Endodermal cell (in vitro differentiated cells): ENCODE measurements around the gene RXFP1. TPM values are rescaled to one million over a fixed set of nuclear protein-coding genes. Genes with fewer than 3 reads are reported as not detected.

Source experiments
- DNase-seq: peaks from one replicate; pipeline ENCODE4 v3.0.0-alpha.2; 2017
- H3K27ac ChIP-seq: 2 replicates; pipeline ENCODE4 v1.5.1; 2013; ENCODE audit warnings: mild to moderate bottlenecking, low read depth, low read length, moderate library complexity
- H3K27me3 ChIP-seq: 2 replicates; pipeline ENCODE4 v1.6.1; 2013; ENCODE audit warnings: mild to moderate bottlenecking, low read length, moderate library complexity; ENCODE audit not compliant: insufficient read depth, control insufficient read depth, poor library complexity, severe bottlenecking
- H3K36me3 ChIP-seq: 2 replicates; pipeline ENCODE4 v1.7.0; 2013; ENCODE audit warnings: mild to moderate bottlenecking, low read length, moderate library complexity; ENCODE audit not compliant: control insufficient read depth, insufficient read depth
- H3K4me1 ChIP-seq: one replicate; pipeline ENCODE4 v1.7.0; 2013; ENCODE audit warnings: low read length; ENCODE audit not compliant: control insufficient read depth, insufficient read depth
- H3K4me3 ChIP-seq: 2 replicates; pipeline ENCODE4 v1.5.1; 2013; ENCODE audit warnings: mild to moderate bottlenecking, low read length, moderate library complexity
- H3K9ac ChIP-seq: 2 replicates; pipeline ENCODE4 v1.6.1; 2013; ENCODE audit warnings: mild to moderate bottlenecking, low read length, moderate library complexity; ENCODE audit not compliant: poor library complexity, severe bottlenecking; ENCODE audit errors: extremely low read depth
- H3K9me3 ChIP-seq: 2 replicates; pipeline ENCODE4 v1.6.1; 2013; ENCODE audit warnings: mild to moderate bottlenecking, low read length, moderate library complexity; ENCODE audit not compliant: control insufficient read depth
- H3K27ac Mint-ChIP-seq: 2 replicates; pipeline ENCODE4 v1.8.0; 2020; ENCODE audit warnings: mixed read lengths
- H3K27me3 Mint-ChIP-seq: 2 replicates; pipeline ENCODE4 v1.8.0; 2021; ENCODE audit warnings: mild to moderate bottlenecking, mixed read lengths; ENCODE audit not compliant: insufficient read depth
- H3K36me3 Mint-ChIP-seq: 2 replicates; pipeline ENCODE4 v1.8.0; 2020; ENCODE audit warnings: low read depth, mixed read lengths
- H3K4me1 Mint-ChIP-seq: 2 replicates; pipeline ENCODE4 v1.8.0; 2020; ENCODE audit warnings: mixed read lengths
- H3K4me3 Mint-ChIP-seq: 2 replicates; pipeline ENCODE4 v1.8.0; 2020; ENCODE audit warnings: mild to moderate bottlenecking, moderate library complexity, mixed read lengths
- H3K9me3 Mint-ChIP-seq: 2 replicates; pipeline ENCODE4 v1.8.0; 2020; ENCODE audit warnings: mild to moderate bottlenecking, mixed read lengths
- CTCF ChIP-seq: fragments of 200-600 bp; sonication (generic); conservative IDR thresholded peaks from 2 replicates; pipeline ENCODE4 v1.5.0; 2021; ENCODE audit warnings: antibody characterized with exemption, mild to moderate bottlenecking
- WGBS, 2 experiments: methylation state at CpG; one replicate each; pipeline versions ENCODE4 v1.1.5 to v1.1.7; 2013; ENCODE audit warnings: missing lambda C conversion rate in 2 of 2, mixed read lengths in 1 of 2; ENCODE audit not compliant: insufficient coverage in 1 of 2, insufficient read length in 1 of 2; 5-methylcytosine and 5-hydroxymethylcytosine counted together
- total RNA-seq, 2 donors: library from RNA; stranded (reverse); fragmentation: NEBNext Ultra II Directional in 1 of 2; extraction: Animal tissue kit (Norgen Biotek cat#: 25700) in 1 of 2; gene quantifications; 2 replicates in 1 of 2; 3 replicates in 1 of 2; pipeline ENCODE4 v1.2.1, GENCODE V29; 2021

The RXFP1 gene
- total RNA-seq, 2 donors from 2014 or later: not detected

- no peaks in the 10 kb centered on the region for H3K4me1 Mint-ChIP-seq
- no peak overlapping the region for H3K4me3 Mint-ChIP-seq
- H3K27ac Mint-ChIP-seq: no peak overlapping the region
- no peak for DNase-seq
- Histone ChIP-seq H3K4me3 (no peak overlapping the region), H3K27me3 (no peaks in the 10 kb centered on the region), H3K4me1 (no peaks in the 10 kb centered on the region), H3K27ac (no peak overlapping the region), H3K9me3 (peaks cover 8% of the 10 kb centered on the region), H3K36me3 (no peaks in the 10 kb centered on the region), H3K9ac (no peak overlapping the region)
- H3K9me3 Mint-ChIP-seq: peaks cover 14% of the 10 kb centered on the region
- no peaks in the 10 kb centered on the region for H3K36me3 Mint-ChIP-seq
- TF ChIP-seq CTCF: no peak
- no peaks in the 10 kb centered on the region for H3K27me3 Mint-ChIP-seq
- 82 to 89% methylated on average over 2 to 3 of the region's 3 CpGs for WGBS, 2 experiments
Measured at GRCh38 chr4:158553364-158553763, 31.7 kb downstream of the RXFP1 start.

GRCh38 chr4:158560284-158560683, 38.6 kb downstream of the RXFP1 start:
- WGBS, 2 experiments: 93 to 96% methylated on average over 3 to 6 of the region's 6 CpGs
- Histone ChIP-seq H3K9ac (no peak overlapping the region), H3K4me1 (no peaks in the 10 kb centered on the region), H3K27ac (no peak overlapping the region), H3K9me3 (no peaks in the 10 kb centered on the region), H3K36me3 (no peaks in the 10 kb centered on the region), H3K27me3 (no peaks in the 10 kb centered on the region), H3K4me3 (no peak overlapping the region)
- Mint-ChIP-seq H3K4me3 (no peak overlapping the region), H3K9me3 (no peaks in the 10 kb centered on the region), H3K36me3 (no peaks in the 10 kb centered on the region), H3K27ac (no peak overlapping the region), H3K4me1 (no peaks in the 10 kb centered on the region), H3K27me3 (no peaks in the 10 kb centered on the region)
- TF ChIP-seq CTCF: no peak
- no peak for DNase-seq

GRCh38 chr4:158566860-158567259, 45.2 kb downstream of the RXFP1 start:
- no peak for TF ChIP-seq CTCF
- 94 to 100% methylated on average over 3 to 18 of the region's 18 CpGs for WGBS, 2 experiments
- no peaks in the 10 kb centered on the region for H3K36me3 Mint-ChIP-seq
- no peaks in the 10 kb centered on the region for H3K9me3 ChIP-seq
- H3K4me1 Mint-ChIP-seq: no peaks in the 10 kb centered on the region
- no peak overlapping the region for H3K4me3 ChIP-seq
- H3K4me1 ChIP-seq: no peaks in the 10 kb centered on the region
- H3K4me3 Mint-ChIP-seq: no peak overlapping the region
- no peak overlapping the region for H3K9ac ChIP-seq
- no peak overlapping the region for H3K27ac Mint-ChIP-seq
- H3K27ac ChIP-seq: no peak overlapping the region
- no peaks in the 10 kb centered on the region for H3K27me3 Mint-ChIP-seq
- no peaks in the 10 kb centered on the region for H3K9me3 Mint-ChIP-seq
- H3K36me3 ChIP-seq: no peaks in the 10 kb centered on the region
- no peaks in the 10 kb centered on the region for H3K27me3 ChIP-seq
- DNase-seq: no peak
